Measurements from ENCODE around the gene SORBS1.

SORBS1 gene

DNA sequence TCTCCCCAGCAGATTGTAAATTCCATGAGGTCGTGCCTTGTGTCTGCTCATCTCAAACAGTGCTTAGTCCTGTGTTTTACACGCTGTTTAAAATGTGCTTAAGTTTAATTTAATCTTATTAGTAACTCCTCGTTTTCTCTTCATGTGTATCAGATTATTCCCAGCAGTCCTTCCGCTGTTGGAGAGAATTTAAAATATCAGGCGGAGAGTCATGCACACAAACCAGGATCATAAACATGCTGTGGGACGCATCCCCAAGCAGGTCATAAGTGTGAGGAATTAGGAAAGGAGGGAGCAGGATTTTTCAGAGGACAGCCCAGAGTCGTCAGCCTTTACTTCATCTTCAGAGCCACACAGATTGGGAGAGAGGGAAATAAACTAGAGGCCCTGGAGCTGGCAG, 4.2 kb upstream of the SORBS1 start:
- DNase-seq (ENCODE audit: low read depth in 2 of 2): no peak

DNA sequence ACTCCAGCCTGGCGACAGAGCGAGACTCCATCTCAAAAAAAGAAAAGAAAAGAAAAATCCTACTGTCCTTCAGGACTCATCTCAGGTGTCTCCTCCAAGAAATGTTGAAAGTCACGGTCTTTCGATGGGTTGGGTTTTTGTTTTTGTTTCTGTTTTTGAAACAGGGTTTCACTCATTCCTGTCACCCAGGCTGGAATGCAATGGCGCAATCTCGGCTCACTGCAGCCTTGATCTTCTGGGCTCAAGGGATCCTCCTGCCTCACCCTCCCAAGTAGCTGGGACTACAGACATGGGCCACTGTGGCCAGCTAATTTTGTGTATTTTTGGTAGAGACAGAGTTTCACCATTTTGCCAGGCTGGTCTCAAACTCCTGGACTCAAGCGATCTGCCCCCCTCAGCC, 3.1 kb upstream of the SORBS1 start:
- no peak for DNase-seq (ENCODE audit: low read depth in 2 of 2)

- DNase-seq (ENCODE audit: low read depth in 2 of 2): no peak
Observed at GRCh38 chr10:95562341-95562965, 1.3 kb upstream of the SORBS1 start.

- no peak for DNase-seq (ENCODE audit: low read depth in 2 of 2)
Observed at GRCh38 chr10:95561864-95562177, 650 bp upstream of the SORBS1 start.

GRCh38 chr10:95560278-95561176, 644 bp downstream of the SORBS1 start:
- peak; percentile 2 to 6 for DNase-seq (ENCODE audit: low read depth in 2 of 2)

DNA sequence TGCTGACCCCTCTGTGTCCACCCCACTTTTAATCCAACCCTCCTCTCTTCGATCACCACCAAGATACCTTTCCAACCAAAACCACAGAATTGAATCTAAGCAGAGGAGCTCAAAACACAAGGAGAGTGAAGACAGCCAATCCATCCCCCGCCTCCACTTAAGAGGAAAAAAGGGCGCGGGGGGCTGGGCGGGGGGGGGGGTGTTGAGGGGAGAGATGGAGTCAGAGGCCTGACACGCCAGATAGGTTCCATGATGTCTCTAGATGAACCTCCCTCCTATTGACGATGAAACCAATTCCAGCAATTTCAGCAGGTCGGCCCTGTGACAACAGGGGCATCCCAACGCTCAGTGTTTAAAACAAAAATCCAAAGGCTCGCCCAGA, 1.3 kb downstream of the SORBS1 start:
- no peak for DNase-seq (ENCODE audit: low read depth in 2 of 2)

- DNase-seq (ENCODE audit: low read depth in 2 of 2): no peak
Observed at GRCh38 chr10:95559471-95559870, 1.7 kb downstream of the SORBS1 start.

GRCh38 chr10:95558593-95559320, 2.4 kb downstream of the SORBS1 start:
- DNase-seq (ENCODE audit: low read depth in 2 of 2): no peak

DNA sequence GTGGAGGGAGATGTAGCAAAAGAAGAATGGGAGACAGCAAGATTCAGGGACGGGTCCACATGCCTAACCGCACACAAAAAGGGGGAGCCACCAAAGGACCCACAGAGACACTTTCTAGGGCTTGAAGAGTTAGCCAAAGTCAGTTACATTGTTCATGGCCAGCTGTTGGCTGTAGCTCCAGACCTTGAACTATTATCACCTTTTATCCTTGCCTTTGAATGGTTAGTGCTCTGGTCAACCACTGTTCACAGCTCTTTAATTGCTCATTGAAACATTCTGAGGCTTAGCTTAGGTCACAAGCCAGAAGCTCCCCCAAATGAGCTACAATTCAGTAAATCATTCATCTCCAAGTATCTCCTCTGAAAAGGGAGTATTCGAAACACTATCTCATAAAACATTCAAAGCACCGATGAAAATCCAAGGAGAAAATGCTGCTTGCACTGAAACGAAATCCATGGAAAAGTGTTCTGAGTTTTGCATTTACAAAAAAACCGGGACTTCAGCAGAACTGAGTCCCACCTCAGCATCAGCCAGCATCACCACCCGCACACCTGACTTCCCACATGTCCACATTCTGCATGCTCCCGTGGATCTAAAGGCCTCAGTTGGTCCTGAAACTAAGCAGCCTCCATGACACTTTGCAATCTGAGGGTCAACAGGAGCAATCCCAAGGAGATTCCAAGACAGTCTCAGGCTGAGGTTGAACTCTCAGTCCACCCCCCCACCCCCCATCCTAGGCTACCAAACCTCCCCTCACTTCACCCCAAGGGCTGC, 4.0 kb downstream of the SORBS1 start:
- no peak for DNase-seq (ENCODE audit: low read depth in 2 of 2)

DNA sequence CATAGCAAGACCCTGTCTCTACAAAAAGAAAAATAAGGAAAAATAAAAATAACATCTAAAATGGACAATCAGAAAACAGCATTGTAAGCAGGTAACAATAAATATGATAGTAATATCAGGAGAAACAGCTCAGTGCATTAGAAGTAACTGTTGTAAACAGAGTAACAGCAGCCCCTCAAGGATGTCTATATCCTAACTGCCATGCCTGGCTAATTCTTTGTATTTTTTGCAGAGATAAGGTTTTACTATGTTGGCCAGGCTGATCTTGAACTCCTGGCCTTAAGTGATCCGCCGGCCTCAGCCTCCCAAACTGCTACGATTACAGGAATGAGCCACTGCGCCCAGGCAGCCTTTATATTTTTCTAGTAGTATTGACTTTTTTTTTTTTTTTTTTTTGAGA, 7.5 kb downstream of the SORBS1 start:
- no peak for DNase-seq (ENCODE audit: low read depth in 2 of 2)

- DNase-seq (ENCODE audit: low read depth in 2 of 2): no peak
Observed at GRCh38 chr10:95552679-95553342, 8.4 kb downstream of the SORBS1 start.

DNA sequence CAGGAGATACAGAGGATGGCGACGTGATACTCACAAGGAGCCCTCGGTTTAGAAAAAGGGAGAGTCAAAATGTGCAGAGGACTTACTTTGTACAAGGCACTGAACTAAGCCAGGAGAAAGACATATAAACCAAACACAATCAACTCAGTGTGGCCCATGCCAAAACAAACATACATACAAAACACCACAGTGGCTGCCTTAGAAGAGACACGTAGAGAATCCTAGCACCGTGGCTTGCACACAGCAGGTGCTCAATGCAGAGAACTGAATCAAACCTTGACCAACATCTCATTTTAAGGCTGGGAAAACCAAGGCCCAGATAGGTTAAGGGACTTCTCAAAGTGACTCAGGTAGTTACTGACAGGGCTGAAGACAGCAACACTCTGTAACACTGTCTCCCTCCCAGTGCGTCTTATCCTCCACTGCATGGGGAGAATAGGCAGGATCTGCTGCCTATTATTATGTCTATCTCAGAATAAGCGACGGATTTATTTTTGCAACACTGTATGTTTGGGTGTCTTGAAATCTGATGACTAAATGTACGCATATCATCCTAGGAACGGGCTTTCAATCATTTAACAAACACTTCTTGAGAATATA, 11.0 kb downstream of the SORBS1 start:
- no peak for DNase-seq (ENCODE audit: low read depth in 2 of 2)

GRCh38 chr10:95547791-95548435, 13.3 kb downstream of the SORBS1 start:
- no peak for DNase-seq (ENCODE audit: low read depth in 2 of 2)

DNA sequence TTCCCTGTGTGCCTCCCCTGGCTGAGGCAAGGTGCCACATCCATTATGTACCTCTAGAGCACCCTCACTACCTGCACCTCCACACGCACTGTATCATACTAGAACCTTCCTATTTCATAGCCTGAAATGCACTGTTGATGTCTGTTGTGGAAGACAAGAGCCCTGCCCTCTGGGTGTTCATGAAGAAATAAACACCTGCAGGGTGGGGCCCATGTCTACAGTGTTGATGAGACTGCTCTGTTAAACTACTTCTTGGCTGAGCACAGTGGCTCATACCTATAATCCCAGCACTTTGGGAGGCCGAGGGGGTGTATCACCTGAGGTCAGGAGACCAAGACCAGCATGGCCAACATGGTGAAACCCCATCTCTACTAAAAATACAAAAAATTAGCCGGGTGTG, 14.0 kb downstream of the SORBS1 start:
- no peak for DNase-seq (ENCODE audit: low read depth in 2 of 2)

- DNase-seq (ENCODE audit: low read depth in 2 of 2): no peak
Observed at GRCh38 chr10:95545981-95546380, 15.2 kb downstream of the SORBS1 start.

GRCh38 chr10:95544783-95545500, 16.2 kb downstream of the SORBS1 start:
- no peak for DNase-seq (ENCODE audit: low read depth in 2 of 2)

DNA sequence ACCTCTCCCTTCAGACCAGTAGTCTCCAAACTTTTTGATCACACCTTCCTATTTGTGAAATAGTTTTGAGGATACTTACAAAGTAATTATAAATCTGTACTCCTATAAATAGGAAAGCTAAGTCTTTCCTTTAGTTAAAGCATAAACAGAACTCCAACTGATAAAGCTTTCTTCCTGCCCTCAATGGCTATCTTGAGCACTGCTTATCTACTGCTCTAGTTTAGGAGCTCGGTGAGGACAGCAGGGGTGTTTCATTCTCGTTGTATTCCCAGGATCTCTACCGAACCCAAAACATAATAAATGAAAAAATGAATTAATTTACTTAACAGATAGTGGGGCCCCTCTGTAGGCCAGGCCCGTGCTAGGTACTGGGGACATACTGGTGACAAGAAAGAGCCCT, 17.7 kb downstream of the SORBS1 start:
- DNase-seq (ENCODE audit: low read depth in 2 of 2): no peak

DNA sequence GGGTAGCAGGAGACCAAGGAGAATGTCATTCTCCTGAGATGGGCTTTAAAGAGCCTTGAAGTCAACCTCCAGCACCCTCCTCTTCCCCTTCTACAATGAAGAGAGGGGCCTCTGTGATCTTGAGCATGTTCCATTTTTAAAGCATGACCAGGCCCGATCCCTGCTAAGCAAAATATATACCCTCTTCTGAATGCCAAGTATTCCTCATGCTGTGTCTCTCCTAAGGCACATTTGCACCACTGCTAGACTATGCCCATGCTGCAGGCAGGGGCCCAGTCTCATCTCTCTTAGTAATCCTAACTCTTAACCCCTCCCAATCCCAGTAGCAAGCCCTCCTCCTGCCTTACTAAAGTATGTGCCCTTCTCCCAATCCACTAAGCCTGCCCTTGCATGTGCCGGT, 18.4 kb downstream of the SORBS1 start:
- no peak for DNase-seq (ENCODE audit: low read depth in 2 of 2)

GRCh38 chr10:95542330-95542729, 18.8 kb downstream of the SORBS1 start:
- no peak for DNase-seq (ENCODE audit: low read depth in 2 of 2)

DNA sequence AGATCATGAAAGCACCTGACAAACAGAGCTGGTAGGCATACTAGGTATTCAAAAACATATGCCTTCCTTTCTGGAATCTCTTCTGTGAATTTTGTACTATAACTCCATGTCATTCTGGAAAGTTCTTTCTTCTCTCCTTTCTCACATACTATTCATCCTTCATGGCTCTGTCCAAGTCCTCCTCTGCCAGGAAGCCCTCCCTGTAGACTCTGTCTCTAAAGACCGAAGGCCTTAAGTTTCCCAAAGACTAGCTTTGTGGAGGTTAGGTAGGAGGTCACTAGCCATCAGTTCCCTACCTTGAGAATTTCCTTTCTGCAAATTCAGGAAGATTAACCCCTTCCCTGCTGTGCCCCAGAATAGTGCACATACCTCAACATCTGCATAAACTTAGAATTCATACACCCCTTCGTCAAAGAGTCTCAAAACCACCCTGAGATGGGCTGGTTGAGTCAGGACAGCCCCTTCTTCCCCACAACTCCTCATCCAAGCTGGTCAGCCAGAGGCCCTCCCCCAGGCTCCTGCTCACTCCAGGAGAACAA, 20.6 kb downstream of the SORBS1 start:
- DNase-seq (ENCODE audit: low read depth in 2 of 2): no peak
